Measurements from ENCODE around the gene PRAMEF6.
"Not testable (repeated sequence)": the region's sequence is repeated elsewhere in the genome, so short reads cannot be mapped to it uniquely, and the experiment has no call there.

Gene PRAMEF6

GRCh38 chr1:12947480-12947879 is at the start of gene PRAMEF6:
Gene PRAMEF6 (minus strand): TSS chr1:12947580. CDS start chr1:12942518, 5,062 bp downstream.
- DNase-seq = not testable (repeated sequence)

GRCh38 chr1:12924368-12924767 is 23.0 kb downstream of the PRAMEF6 start:
- not testable (repeated sequence) for DNase-seq

GRCh38 chr1:12921749-12922148 is 25.6 kb downstream of the PRAMEF6 start:
- not testable (repeated sequence) for DNase-seq

GRCh38 chr1:12916310-12916709 is 31.1 kb downstream of the PRAMEF6 start, which contains the start of gene PRAMEF7:
Gene PRAMEF7 (plus strand): TSS chr1:12916610. CDS start chr1:12917693, 1,083 bp downstream.
- DNase-seq = not testable (repeated sequence)

- not testable (repeated sequence) for DNase-seq
Measured at GRCh38 chr1:12903793-12904572, 43.4 kb downstream of the PRAMEF6 start.

GRCh38 chr1:12899186-12899585 is 48.2 kb downstream of the PRAMEF6 start:
- not testable (repeated sequence) for DNase-seq

- DNase-seq = not testable (repeated sequence)
Measured at GRCh38 chr1:12898170-12898569, 49.2 kb downstream of the PRAMEF6 start, which contains the start of gene PRAMEF10. Gene PRAMEF10 (minus strand): TSS chr1:12898270. CDS start chr1:12895847, 2,423 bp downstream.

Data from 8988T (cell line).